Stimulated activated CD4-positive, alpha-beta T cell treated with anti-CD3 and anti-CD28 coated beads, Interleukin-15, amount 100 ng/mL, for 1 hour (primary cell): ENCODE results near the gene GUCY1A1.

Experiments used
- DNase-seq, 2 donors: peaks; one replicate each; pipeline ENCODE4 v3.0.0-alpha.2; 2020; ENCODE audit warnings: low read depth in 1 of 2, low spot score in 1 of 2

Gene GUCY1A1

DNA sequence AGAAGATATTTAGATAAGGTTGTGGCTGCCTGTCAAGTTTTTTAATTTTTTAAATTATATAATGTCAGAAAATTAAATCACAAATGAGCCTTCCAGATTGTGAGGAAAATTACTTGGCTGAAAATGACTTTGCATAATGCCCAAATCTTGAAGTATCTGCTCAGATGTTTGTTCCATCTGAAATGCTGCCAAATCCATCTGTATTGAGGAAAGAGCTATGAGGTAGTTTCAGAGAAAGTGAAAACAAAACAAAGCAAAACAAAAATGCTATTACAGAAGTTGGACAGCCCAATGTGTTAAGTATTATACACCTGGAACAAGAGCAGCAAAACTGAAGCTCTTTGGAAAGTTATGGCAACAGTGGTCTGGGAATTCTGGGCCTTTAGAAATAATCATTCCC, 68.8 kb downstream of the GUCY1A1 start:
- DNase-seq: no peak

DNA sequence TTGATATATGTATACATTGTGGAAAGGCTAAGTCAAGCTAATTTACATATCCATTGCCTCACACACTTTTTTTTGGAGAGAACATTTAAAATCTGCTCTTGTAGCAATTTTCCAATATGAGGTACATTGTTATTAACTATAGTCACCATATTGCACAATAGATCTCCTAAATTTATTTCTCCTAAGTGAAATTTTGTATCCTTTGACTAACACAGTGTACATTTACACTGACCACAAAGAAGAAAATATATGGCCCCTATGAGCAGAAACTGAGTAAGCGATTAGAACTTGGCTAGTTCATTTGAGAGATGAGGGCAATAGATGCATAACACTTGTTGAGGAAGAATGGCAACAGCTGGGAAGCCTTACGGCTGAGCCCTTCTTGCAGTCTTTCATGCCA, 71.9 kb downstream of the GUCY1A1 start:
- DNase-seq: no peak

DNA sequence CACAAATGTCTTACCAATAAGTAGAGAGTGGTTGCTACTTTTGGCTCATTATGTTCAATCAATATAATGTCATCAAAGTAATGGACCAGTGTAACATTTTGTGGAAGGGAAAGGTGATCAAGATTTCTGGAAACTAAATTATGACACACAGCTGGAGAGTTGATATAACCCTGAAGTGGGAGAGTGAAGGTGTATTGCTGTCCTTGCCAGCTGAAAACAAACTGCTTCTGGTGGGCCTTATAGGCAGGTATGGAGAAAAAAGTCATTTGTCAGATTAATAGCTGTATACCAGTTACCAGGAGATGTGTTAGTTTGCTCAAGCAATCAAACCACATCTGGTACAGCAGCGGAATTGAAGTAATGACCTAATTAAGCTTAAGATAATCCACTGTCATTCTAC, 74.9 kb downstream of the GUCY1A1 start:
- DNase-seq: no peak

DNA sequence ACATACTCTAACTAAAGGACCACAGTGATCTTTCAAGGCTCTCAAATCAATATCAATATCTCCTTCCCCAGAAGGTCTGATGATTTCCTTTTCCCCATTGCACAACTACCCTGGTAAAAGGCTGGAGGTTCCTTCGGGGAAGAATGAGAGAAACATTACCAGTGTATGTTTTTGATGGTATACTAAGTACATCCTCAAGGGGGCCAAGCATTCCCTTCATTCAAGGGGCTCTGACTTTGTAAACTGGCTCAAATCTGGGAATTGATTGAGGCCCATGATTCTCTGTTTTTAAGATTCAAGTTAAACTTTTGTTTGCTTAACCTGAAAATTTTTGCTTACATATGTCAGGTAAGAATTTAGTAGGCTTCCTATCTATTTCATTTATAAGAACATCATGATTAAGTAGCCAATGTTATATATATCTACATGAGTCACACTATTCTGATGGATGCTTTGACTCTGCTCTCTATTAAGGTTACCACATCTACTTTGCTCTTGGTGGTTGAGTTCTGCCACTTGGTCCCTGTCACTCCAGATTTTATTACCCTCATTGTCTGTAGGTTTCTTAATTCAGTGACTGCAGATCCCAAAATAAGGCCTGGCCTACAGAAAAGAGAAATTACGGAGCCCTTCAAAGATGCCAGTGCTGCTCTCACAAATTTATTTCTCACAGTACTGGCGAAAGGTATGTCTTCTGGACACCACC, 75.8 kb downstream of the GUCY1A1 start:
- no peak for DNase-seq

DNA sequence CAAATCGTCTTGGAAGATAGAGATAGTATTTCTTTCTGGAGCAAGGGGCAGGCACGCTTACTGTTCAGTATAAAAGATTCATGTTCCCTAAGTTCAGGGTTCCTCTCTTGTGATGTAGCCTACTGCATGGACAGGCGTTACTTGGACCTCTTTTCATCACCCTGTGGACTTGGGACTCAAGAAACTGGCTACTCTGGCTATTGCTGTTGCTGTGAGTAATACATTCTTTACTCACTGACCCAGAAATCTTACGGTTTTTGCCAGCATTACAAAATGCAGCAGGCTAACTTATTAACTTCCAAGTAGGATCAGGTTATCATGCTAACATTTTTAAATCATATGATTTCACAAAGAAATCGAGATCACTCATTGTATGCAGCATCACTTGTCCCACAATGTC, 79.3 kb downstream of the GUCY1A1 start:
- DNase-seq: no peak

DNA sequence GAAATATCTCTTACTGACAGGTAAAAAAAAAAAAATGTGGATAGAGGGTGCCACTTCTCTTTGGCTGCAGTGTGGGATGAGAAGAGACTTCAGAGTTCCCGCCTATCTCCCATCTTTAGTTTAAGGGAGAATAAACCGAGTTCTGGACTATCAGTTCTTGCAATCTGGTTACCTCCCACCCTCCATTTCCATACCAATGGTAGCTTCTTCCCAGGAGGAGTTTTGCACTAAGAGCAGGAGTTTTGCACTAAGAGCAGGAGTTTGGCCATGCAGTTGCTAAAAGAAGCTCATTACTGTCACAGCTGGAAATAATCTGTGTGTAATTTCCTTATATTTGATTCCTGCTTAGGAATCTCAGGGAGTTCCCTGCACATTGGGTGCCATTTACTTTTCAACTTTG, 81.4 kb downstream of the GUCY1A1 start:
- DNase-seq: no peak

DNA sequence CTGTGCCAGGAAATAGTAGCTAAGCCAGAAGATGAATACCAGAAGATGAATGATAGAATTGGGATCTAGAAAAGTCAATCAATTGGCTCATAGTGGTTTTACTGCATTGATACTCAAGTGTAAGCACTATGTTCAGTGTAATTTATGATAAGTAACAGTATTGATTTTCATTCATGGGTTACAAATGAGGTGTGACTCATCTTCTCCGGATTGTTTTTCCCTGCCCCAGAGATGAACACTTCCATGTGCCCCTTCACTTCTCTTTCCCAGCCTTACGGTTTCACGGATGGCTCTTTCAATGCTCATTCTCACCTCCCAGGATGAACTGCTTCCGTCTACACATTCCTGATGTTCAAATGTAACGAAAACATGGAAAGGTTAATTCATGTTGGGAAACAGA, 82.4 kb downstream of the GUCY1A1 start:
- no peak for DNase-seq

DNA sequence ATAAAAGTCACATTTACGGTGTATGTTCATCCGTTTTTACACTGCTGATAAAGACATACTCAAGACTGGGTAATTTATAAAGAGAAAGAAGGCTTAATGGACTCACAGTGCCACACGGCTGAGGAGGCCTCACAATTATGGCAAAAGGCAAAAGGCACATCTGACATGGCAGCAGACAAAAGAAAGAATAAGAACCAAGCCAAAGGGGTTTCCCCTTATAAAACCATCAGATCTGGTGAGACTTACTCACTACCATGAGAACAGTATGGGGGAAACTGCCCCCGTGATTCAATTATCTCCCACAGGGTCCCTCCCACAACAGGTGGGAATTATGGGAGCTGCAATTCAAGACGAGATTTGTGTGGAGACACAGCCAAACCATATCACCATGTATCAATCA, 84.9 kb downstream of the GUCY1A1 start:
- DNase-seq: no peak

DNA sequence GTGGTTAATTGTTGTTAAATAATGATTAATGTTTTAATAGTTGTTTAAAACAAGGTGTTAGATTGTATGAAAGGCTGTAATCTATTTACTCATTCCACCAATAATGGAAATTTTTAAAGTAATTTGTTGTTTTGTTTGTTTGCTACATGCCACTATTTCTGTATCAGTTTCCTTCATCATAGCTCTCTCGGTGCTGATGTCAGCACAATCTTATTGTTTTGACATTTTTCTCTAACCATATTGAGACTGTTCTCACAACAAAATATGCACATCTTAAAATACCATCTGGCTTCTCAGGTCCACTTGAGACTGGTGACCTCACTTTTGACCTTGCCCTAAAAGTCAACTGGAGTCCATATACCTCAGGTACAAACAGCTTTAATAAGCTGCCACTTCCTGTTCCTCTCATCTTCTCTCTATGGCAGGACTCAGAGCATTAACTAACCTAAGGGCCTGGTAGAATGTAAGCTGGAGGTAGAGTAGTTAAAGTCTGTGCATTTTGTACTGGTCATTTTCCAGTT, 91.2 kb downstream of the GUCY1A1 start:
- DNase-seq: no peak

DNA sequence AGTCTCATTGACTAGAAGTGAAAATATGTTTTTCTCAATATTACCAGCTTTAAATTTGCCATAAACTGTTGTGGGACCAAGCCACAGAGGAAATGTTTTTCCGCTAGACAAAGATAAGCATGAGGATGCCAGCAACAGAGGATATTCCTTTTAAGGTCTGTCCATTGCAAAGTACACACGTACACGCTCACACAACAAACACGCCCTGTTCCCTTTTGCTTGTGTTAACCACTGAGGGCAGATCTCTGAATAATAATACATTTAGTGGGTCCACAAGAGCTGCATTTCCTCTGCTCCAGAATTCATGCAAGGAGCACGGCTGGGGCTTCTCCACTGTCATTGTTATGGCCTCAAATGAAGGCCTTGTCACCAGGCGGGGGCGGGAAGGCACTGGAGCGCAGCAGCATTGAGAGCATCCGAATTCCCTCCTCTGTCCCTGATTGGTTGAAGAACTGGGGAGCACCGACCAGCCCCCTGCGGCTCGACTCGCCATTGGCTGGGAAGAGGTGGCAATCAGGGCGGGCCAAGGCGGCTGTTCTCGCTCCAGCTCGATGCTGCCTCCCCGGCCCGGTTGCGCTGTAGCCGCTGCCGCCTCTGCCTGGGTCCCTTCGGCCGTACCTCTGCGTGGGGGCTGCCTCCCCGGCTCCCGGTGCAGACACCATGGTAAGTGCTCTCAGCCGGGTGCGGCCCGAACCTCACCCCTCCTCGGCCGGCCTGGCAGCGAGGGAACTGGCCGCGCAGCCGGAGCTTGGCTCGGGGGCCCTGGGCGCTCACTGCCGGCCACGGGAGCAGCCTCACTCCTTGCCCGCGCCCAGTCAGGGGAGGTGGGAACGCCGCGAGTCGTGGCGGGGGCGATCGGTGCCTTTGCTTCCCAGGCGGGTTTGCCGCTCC, 92.1 kb downstream of the GUCY1A1 start, which contains the start of gene GUCY1B1:
Gene GUCY1B1 (plus strand): TSS at position 541 of the 891 bp plus-strand sequence. CDS start 120 bp downstream, at position 661.
- peak in 1 of 2 donors; percentile 37 for DNase-seq

DNA sequence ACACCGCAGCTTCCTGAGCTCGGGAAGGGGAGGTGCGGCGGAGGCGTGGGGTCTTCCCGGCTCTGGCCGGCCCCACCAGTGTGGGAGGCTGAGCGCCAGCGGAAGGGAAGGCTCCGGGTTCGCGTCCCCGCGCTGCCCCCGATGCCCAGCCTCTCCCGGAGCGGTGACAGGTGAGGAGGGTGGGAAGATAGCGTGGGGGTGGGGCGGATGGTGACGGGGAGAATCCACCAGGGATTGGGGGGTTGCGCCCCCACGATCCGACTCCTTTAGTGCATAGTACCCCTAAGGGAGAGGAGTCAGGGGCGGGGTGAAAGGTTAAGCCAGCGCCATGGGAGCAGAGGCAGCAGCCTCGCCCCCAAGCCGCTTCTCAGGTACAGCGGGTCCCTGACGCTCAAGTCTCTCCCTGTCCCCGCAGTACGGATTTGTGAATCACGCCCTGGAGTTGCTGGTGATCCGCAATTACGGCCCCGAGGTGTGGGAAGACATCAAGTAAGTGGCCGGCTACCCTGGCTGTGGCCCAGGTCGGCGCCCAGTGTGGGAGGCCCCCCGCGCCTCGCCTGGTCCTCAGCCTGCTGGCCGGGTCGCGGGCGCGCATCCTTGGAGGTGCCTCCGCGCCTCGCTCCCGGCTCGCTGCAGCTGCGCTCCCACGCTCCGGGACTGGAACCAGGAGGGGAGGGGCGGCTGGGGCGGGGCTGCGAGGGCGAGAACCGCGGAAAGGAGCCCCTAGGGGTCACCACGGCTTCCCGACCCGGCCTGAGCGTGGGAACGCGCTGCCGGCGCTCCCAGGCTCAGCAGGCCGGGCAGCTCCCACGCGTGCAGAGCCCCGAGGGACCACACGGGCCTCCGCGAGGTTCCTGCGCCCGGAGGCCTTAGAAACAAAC, 93.0 kb downstream of the GUCY1A1 start:
- peak in 1 of 2 donors; percentile 0 for DNase-seq

DNA sequence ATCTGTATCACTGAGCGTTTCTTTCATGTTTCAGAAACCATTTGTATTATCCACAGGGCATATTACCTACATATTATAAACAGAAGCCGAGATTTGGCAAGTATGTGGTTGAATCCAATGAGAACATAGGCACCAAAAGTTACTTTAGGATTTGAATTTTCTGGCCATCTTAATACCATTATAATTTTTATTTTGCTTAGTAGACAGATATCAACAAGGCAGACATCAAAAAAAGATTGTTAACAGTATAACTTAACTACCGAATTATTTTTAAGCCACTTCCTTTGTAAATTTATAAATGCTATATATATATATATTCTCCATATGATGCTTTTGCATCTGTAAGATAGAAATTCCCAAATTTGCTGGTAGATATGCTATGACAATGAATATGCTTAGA, 94.4 kb downstream of the GUCY1A1 start:
- DNase-seq: no peak

DNA sequence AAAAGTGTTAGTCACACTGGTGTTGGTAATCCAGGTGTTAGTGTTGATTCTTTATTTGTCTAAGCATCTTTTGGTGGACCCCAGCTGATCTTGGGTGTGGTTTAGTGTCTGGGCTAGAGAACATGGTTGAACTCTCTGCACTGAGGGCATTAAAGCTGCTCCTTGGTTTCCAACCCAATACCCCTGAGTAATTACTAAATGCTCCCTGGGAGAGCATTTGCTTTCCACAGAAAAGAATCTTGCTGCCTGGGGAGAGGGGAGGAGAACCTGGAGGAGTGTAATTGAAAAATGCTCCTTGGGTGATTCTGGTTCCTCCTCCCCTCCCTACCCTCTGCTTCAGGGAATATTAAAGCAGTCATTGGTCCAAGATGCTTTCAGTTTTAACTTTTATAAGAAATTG, 95.3 kb downstream of the GUCY1A1 start:
- no peak for DNase-seq

DNA sequence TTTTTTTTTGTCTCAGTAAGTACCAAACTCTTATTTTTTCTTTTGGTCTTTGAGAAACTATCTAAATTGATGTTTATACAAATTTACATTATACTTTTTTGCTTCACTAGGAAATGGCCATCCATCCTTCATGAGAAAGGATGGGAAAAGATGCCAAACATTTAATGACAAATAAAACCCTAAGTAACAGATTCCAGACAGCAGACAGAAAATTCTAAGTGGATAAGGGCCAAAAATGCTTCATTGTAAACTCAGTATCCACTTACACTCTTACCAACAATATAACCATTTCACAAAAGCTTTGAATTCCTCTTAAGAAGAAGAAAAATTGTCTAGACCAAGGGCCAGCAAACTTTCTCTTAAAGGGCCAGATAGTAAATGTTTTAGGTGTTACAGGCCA, 95.7 kb downstream of the GUCY1A1 start:
- DNase-seq: no peak

DNA sequence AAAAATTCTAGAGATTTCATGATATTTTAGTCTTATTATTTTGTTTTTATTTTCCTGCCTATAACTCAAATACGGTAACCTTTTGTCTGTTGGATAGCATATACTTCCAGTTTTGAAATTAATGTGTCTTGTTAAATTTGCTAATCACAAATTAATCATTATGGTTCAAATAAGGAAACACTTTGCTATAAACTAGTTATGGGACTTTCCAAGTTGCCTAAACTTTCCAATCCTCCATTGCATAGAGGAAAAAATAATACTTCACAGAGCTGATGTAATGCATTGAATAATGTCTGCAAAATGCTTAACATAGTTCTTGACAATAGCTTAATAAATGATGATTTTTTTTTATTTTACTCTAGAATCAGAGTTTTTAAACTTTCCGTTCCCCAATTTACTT, 96.9 kb downstream of the GUCY1A1 start:
- DNase-seq: no peak

DNA sequence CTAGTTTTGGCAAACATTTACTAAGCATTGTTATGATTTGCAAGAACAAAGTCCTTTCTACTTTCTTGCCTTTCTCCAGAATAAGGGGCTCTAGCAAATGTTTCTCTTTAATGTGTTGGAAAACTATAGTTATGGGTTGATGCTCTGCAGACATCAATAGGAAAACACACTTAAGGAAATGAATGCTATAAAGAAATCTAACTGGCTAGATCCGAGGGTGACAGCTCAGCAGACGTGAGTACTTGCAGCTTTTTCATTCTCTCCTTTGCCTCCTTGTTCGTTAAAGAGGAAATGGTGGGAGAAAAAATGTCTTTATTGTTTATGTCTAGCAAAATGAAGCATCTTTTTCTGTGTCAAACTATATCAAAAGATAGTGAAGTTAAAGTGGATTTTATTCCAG, 98.5 kb downstream of the GUCY1A1 start:
- DNase-seq: no peak

DNA sequence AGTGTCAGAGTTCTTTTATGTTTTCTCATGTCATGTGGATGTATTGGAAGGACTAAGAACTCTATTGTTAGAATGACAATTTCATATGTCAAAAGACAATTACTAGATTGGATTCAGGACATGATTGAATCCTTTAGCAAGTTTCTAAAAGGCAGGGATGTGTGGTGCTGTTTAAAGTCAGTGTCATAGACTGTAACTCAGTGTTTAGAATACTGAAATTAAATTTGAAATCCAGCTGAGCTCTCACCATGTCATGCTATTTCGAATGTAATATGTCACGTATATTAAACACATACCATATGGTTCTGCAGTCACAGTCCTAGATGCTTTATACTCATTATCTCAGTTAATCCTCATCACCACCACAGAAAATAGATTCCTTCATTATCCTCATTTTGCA, 100.0 kb downstream of the GUCY1A1 start:
- no peak for DNase-seq

DNA sequence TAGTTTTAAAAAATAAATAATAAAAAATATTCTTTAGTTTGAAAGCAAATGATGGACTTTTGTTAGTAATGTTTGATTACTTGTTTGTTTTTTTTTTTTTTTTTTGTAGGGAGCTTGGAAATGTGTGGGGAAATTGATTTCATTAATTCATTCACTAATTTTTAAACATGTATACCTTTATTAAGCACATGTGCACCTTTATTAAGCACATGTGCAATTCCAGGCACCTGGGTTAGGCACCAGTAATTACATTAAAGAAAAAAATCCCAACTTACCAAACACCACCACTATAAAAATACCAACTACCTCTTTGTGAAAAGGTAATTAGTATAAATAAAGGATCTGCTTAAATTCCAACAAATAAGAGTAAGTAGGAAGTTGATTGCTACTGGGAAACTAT, 101.7 kb downstream of the GUCY1A1 start:
- no peak for DNase-seq

DNA sequence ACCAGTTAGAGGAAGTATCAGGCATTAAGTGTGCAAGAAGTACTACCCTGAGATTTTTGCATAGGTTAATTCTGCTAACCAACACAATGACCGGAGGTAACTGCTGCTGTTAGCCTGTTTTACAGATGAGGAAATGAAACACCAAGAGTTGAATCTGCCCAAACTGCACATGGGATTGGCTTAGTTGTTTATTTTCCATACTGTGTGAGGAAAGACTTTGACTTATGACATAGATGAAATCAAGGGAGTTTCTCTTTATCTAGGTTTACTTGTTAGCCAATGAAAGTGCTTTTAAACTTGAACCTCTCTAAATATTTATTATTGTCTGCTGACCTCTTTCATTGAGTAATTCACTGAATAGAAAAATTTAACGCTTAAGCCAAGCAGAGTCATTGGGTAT, 102.4 kb downstream of the GUCY1A1 start:
- no peak for DNase-seq

DNA sequence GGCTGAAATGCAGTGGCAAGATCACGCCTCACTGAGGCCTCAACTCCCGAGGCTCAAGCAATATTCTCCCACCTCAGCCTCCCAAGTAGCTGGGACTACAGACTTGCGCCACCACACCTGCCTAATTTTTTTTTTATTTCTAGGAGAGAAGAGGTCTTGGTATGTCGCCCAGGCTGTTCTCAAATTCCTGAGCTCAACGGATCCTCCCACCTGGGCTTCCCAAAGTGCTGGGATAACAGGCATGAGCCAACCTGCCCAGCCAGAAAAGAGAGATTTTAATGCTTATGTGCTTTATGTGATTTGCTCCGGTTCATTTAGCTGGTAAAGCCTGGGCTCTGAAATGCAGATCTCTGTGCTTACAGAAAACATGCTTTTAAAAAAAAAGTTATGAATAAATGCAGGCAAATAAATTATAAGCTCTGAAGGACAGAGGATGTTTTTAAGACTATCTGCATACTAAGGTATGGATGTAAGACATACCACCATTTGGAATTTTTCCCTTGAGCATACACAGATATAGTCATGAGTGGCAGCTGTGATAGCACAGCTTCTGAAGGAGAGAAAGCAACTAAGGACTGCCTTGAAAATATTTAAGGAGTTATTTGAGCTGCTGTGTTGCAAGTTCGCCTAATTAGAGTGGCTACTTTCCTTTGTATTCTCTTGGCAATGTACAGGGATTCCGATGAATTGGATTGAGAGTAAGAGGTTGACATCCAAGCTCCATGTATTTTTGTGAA, 106.0 kb downstream of the GUCY1A1 start:
- no peak for DNase-seq
